GM12878 (cell line): ENCODE data around the gene AQP5. TPM values are rescaled to one million over a fixed set of nuclear protein-coding genes. Genes with fewer than 3 reads are reported as not detected.

Source experiments
- ATAC-seq: fragments of 200-7000 bp; cut with Tn5 transposase; 3 replicates; pipeline ENCODE4 v1.9.1; 2020; ENCODE audit warnings: mild to moderate bottlenecking, moderate library complexity
- BruUV-seq: library from RNA; stranded (reverse); fragments of 400-500 nt; replicated peaks from 2 replicates; lab custom pipeline; 2021; lab: Mats Ljungman, UMichigan
- CTCF ChIA-PET: fragments of 300-600 bp; sonication (Branson Sonifier 250); formaldehyde crosslinking; extraction: SDS; loops from one replicate; lab custom pipeline; 2021; ENCODE audit warnings: inconsistent platforms; lab: Yijun Ruan, JAX
- POLR2A ChIA-PET: fragments of 350-600 bp; formaldehyde crosslinking; extraction: SDS; loops from one replicate; lab custom pipeline; 2021; ENCODE audit warnings: inconsistent platforms; lab: Charles Lee
- RAD21 ChIA-PET: fragments of 300-600 bp; sonication (Branson Sonifier 250); formaldehyde crosslinking; loops from one replicate; lab custom pipeline; 2023; ENCODE audit warnings: antibody characterized with exemption; ENCODE audit not compliant: unreplicated experiment; lab: Charles Lee
- SMC1A ChIA-PET: fragments of 300-600 bp; sonication (Branson Sonifier 250); formaldehyde crosslinking; loops from one replicate; lab custom pipeline; 2023; ENCODE audit not compliant: unreplicated experiment, uncharacterized antibody; lab: Charles Lee
- DNase-seq: peaks from one replicate; pipeline ENCODE4 v3.0.0-alpha.2; 2011; ENCODE audit warnings: low read depth, low spot score
- FAIRE-seq: peaks from 3 replicates; lab custom pipeline; 2011; peaks lifted over from hg19 to GRCh38; lab: Jason Lieb, UNC
- H2AFZ ChIP-seq: 2 replicates; pipeline ENCODE4 v1.6.0; 2011; ENCODE audit warnings: low read depth, low read length, control low read depth; ENCODE audit not compliant: control insufficient read depth
- H3K27ac ChIP-seq: 2 replicates; pipeline ENCODE4 v1.5.1; 2011; ENCODE audit warnings: control low read depth; ENCODE audit not compliant: control insufficient read depth, insufficient read depth
- H3K27me3 ChIP-seq, 2 experiments: replicated peaks in 1 of 2; 2 replicates each; pipeline versions ENCODE4 v1.6.0 to v1.6.1; 2011; ENCODE audit warnings: low read length in 1 of 2; ENCODE audit not compliant: control insufficient read depth in 2 of 2, insufficient read depth in 2 of 2
- H3K36me3 ChIP-seq, 2 experiments: 2 replicates each; pipeline ENCODE4 v1.5.1; 2011; ENCODE audit warnings: low read length in 1 of 2; ENCODE audit not compliant: control insufficient read depth in 2 of 2, insufficient read depth in 2 of 2
- H3K4me1 ChIP-seq: 2 replicates; pipeline ENCODE4 v1.6.1; 2011; ENCODE audit warnings: mild to moderate bottlenecking, low read length, moderate library complexity, mixed read lengths; ENCODE audit not compliant: control insufficient read depth, insufficient read depth
- H3K4me2 ChIP-seq: 2 replicates; pipeline ENCODE4 v1.6.0; 2011; ENCODE audit warnings: control low read depth; ENCODE audit not compliant: control insufficient read depth, insufficient read depth
- H3K4me3 ChIP-seq: fragments of 200-600 bp; sonication (generic); 2 replicates; pipeline ENCODE4 v1.5.1; 2016
- H3K79me2 ChIP-seq: 2 replicates; pipeline ENCODE4 v1.6.0; 2011; ENCODE audit warnings: low read length; ENCODE audit not compliant: control insufficient read depth, insufficient read depth
- H3K9ac ChIP-seq: 2 replicates; pipeline ENCODE4 v1.8.0; 2011; ENCODE audit warnings: low read length, control low read depth, mixed read lengths; ENCODE audit not compliant: control insufficient read depth, insufficient read depth
- H3K9me3 ChIP-seq: replicated peaks from 3 replicates; pipeline ENCODE4 v1.5.1; 2011; ENCODE audit warnings: mild to moderate bottlenecking, low read length; ENCODE audit not compliant: control insufficient read depth, insufficient read depth
- H4K20me1 ChIP-seq: 2 replicates; pipeline ENCODE4 v1.6.0; 2011; ENCODE audit not compliant: control insufficient read depth, insufficient read depth
- IKZF2 ChIP-seq, 2 experiments: fragments of 450-650 bp; IDR thresholded peaks; 2 replicates each; pipeline ENCODE4 v1.6.1; 2017; ENCODE audit warnings: mild to moderate bottlenecking in 2 of 2, moderate library complexity in 2 of 2
- LARP7 ChIP-seq: fragments of 450-650 bp; IDR thresholded peaks from 2 replicates; pipeline ENCODE4 v1.6.1; 2017; ENCODE audit warnings: mild to moderate bottlenecking
- NR2F1 ChIP-seq: fragments of 450-650 bp; conservative IDR thresholded peaks from 2 replicates; pipeline ENCODE4 v1.6.1; 2017; ENCODE audit warnings: mild to moderate bottlenecking
- RAD51 ChIP-seq: fragments of 450-650 bp; IDR thresholded peaks from 2 replicates; pipeline ENCODE4 v1.6.1; 2016; ENCODE audit warnings: moderate library complexity, mild to moderate bottlenecking, inconsistent platforms
- RBBP5 ChIP-seq: fragments of 200-600 bp; sonication (generic); conservative IDR thresholded peaks from 2 replicates; pipeline ENCODE4 v1.6.1; 2016
- RUNX3 ChIP-seq: IDR thresholded peaks from 2 replicates; pipeline ENCODE4 v1.6.1; 2012; ENCODE audit warnings: low read length, inconsistent platforms
- TCF12 ChIP-seq: IDR thresholded peaks from 2 replicates; pipeline ENCODE4 v1.6.1; 2011; ENCODE audit warnings: low read depth, mild to moderate bottlenecking, low read length
- ZZZ3 ChIP-seq: IDR thresholded peaks from 2 replicates; pipeline ENCODE4 v1.6.1; 2011; ENCODE audit warnings: low read depth; ENCODE audit not compliant: control insufficient read depth, insufficient read length
- WGBS: methylation state at CpG from one replicate; pipeline ENCODE4 v1.1.6; 2016; ENCODE audit warnings: low lambda C conversion rate; ENCODE audit not compliant: insufficient replicate concordance, insufficient coverage; ENCODE audit errors: missing lambda C conversion rate; 5-methylcytosine and 5-hydroxymethylcytosine counted together
- in situ Hi-C: fragments of 300-500 bp; cut with MboI; formaldehyde crosslinking; loops from 9 replicates; pipeline ENCODE4 v1.14.3; 2018; ENCODE audit warnings: mixed read lengths
- intact Hi-C: fragments of 100-400 bp; cut with micrococcal nuclease; formaldehyde crosslinking; loops from one replicate; pipeline ENCODE4 v1.14.2; 2022; ENCODE audit not compliant: unreplicated experiment
- polyA plus RNA-seq, 11 experiments: library from polyadenylated mRNA; depleted of rRNA in 4 of 11; unstranded in 6 of 11; stranded (reverse) in 5 of 11; fragments of >200 nt; fragmentation: Nextera tagmentation in 4 of 11; fragmentation: Illumina TruSeq in 1 of 11; extraction: Ambion mirVana in 4 of 11; extraction: Trizol in 1 of 11; gene quantifications; 1 replicate in 1 of 11; 2 replicates in 10 of 11; pipeline versions ENCODE4 v1.2.1 to v1.2.3, GENCODE V29; 2011 to 2016; ENCODE audit warnings: inconsistent platforms in 2 of 11, missing spikeins in 2 of 11, low read depth in 1 of 11
- total RNA-seq, 4 experiments: library from RNA; depleted of rRNA in 3 of 4; stranded (reverse); fragments of >200 nt in 3 of 4; fragmentation: Illumina TruSeq in 1 of 4; extraction: Trizol in 1 of 4; gene quantifications; 2 replicates each; pipeline versions ENCODE4 v1.2.1 to v1.2.3, GENCODE V29; 2013 to 2021
- TF ChIP-seq, protein P1 (sequence below): IDR thresholded peaks from 2 replicates; pipeline ENCODE4 v1.6.1; 2012; ENCODE audit warnings: low read depth, low read length, improper control_type of control experiment
- TF ChIP-seq, protein P2 (sequence below): fragments of 150-350 bp; IDR thresholded peaks from 2 replicates; pipeline ENCODE4 v1.6.1; 2016; ENCODE audit warnings: low read depth, low read length
- TF ChIP-seq, protein P3 (sequence below): fragments of 450-650 bp; IDR thresholded peaks from 2 replicates; pipeline ENCODE4 v1.6.1; 2016; ENCODE audit warnings: mild to moderate bottlenecking
- TF ChIP-seq, protein P4 (sequence below): fragments of 450-650 bp; IDR thresholded peaks from 2 replicates; pipeline ENCODE4 v1.6.1; 2017; ENCODE audit warnings: mild to moderate bottlenecking, low read depth, inconsistent platforms; ENCODE audit not compliant: poor library complexity, severe bottlenecking

Gene AQP5
- total and polyA plus RNA-seq, 10 of the 15 experiments (the other 5 are each of a cell fraction or from before 2014, with no cell fraction given) = not detected

DNA sequence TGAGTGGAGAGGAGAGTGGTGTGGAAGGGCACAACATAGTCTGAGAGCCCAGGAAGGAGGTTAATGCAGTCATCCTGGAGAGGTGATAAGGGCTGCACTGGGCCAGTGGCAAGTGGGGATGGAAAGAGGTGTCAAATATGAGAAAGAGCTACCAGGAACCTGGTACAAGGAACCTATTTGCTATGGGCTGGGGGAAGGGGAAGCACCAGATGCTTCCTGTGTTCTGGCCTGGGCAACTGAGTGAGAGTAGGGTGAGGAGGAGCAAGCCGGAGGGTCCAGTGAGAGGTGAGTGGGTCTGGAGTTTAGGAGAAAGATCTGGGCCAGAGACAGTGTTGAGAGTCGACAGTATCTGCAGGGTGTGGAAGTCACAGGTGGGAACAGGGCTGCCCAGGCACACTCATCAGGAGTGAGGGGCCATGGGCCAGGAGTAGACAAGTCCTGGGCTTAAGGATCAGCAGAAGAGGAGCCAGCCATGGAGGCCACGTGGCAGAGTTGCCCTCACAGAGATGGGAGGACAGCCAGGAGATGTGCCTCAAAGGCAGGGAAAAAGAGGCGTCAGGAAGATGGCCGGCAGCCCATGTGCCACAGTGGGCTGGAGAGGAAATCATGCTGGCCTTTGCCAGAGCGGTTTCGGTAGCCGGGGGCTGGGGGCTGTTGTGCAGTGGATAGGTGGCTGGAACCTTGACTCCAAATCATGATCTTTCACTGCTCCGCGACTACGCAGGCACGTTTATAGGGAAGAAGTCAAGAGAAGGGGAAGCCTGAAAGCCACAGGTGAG, 8.2 kb downstream of the AQP5 start:
- Histone ChIP-seq H3K36me3 (no peaks in the 10 kb centered on the region), H3K27me3 (peaks cover 4 to 5% of the 10 kb centered on the region in 2 experiments; a peak in 3 of 4 replicates), H3K4me1 (peaks cover 8% of the 10 kb centered on the region), H3K27ac (no peak overlapping the region), H4K20me1 (no peaks in the 10 kb centered on the region), H3K4me2 (no peak overlapping the region), H3K79me2 (no peaks in the 10 kb centered on the region), H3K4me3 (no peak overlapping the region), H3K9ac (no peak overlapping the region), H3K9me3 (no peaks in the 10 kb centered on the region), H2AFZ (no peak overlapping the region)
- POLR2A ChIA-PET = no interaction called here
- RAD21 ChIA-PET = interaction anchor here (5.1 kb wide), 1 partner anchor 98 kb away, joined by 74 read pairs; no protein-coding TSS in a partner anchor
- in situ Hi-C loops = loop anchor here (5.0 kb wide), 1 partner anchor 97 kb away; no protein-coding TSS in a partner anchor
- intact Hi-C loops = loop anchor here (5.0 kb wide), 1 partner anchor 207 kb away; no protein-coding TSS in a partner anchor
- BruUV-seq = no TSS peak
- no peak for TF ChIP-seq TCF12
- TF ChIP-seq, protein P1, sequence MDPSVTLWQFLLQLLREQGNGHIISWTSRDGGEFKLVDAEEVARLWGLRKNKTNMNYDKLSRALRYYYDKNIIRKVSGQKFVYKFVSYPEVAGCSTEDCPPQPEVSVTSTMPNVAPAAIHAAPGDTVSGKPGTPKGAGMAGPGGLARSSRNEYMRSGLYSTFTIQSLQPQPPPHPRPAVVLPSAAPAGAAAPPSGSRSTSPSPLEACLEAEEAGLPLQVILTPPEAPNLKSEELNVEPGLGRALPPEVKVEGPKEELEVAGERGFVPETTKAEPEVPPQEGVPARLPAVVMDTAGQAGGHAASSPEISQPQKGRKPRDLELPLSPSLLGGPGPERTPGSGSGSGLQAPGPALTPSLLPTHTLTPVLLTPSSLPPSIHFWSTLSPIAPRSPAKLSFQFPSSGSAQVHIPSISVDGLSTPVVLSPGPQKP = no peak
- TF ChIP-seq RAD51 = no peak
- no peak for TF ChIP-seq ZZZ3
- TF ChIP-seq, protein P2, sequence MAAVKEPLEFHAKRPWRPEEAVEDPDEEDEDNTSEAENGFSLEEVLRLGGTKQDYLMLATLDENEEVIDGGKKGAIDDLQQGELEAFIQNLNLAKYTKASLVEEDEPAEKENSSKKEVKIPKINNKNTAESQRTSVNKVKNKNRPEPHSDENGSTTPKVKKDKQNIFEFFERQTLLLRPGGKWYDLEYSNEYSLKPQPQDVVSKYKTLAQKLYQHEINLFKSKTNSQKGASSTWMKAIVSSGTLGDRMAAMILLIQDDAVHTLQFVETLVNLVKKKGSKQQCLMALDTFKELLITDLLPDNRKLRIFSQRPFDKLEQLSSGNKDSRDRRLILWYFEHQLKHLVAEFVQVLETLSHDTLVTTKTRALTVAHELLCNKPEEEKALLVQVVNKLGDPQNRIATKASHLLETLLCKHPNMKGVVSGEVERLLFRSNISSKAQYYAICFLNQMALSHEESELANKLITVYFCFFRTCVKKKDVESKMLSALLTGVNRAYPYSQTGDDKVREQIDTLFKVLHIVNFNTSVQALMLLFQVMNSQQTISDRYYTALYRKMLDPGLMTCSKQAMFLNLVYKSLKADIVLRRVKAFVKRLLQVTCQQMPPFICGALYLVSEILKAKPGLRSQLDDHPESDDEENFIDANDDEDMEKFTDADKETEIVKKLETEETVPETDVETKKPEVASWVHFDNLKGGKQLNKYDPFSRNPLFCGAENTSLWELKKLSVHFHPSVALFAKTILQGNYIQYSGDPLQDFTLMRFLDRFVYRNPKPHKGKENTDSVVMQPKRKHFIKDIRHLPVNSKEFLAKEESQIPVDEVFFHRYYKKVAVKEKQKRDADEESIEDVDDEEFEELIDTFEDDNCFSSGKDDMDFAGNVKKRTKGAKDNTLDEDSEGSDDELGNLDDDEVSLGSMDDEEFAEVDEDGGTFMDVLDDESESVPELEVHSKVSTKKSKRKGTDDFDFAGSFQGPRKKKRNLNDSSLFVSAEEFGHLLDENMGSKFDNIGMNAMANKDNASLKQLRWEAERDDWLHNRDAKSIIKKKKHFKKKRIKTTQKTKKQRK = no peak
- TF ChIP-seq, protein P3, sequence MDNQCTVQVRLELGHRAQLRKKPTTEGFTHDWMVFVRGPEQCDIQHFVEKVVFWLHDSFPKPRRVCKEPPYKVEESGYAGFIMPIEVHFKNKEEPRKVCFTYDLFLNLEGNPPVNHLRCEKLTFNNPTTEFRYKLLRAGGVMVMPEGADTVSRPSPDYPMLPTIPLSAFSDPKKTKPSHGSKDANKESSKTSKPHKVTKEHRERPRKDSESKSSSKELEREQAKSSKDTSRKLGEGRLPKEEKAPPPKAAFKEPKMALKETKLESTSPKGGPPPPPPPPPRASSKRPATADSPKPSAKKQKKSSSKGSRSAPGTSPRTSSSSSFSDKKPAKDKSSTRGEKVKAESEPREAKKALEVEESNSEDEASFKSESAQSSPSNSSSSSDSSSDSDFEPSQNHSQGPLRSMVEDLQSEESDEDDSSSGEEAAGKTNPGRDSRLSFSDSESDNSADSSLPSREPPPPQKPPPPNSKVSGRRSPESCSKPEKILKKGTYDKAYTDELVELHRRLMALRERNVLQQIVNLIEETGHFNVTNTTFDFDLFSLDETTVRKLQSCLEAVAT = no peak
- no peak for TF ChIP-seq RBBP5
- no peak for TF ChIP-seq RUNX3
- TF ChIP-seq, protein P4, sequence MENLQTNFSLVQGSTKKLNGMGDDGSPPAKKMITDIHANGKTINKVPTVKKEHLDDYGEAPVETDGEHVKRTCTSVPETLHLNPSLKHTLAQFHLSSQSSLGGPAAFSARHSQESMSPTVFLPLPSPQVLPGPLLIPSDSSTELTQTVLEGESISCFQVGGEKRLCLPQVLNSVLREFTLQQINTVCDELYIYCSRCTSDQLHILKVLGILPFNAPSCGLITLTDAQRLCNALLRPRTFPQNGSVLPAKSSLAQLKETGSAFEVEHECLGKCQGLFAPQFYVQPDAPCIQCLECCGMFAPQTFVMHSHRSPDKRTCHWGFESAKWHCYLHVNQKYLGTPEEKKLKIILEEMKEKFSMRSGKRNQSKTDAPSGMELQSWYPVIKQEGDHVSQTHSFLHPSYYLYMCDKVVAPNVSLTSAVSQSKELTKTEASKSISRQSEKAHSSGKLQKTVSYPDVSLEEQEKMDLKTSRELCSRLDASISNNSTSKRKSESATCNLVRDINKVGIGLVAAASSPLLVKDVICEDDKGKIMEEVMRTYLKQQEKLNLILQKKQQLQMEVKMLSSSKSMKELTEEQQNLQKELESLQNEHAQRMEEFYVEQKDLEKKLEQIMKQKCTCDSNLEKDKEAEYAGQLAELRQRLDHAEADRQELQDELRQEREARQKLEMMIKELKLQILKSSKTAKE = no peak
- no peak for TF ChIP-seq LARP7
- no peak for TF ChIP-seq IKZF2 (IDR thresholded peaks at IDR 0.05)
- TF ChIP-seq NR2F1 = no peak
- DNase-seq = no peak
- CTCF ChIA-PET = interaction anchor here (0.8 to 5.9 kb wide), 6 partner anchors 11 to 105 kb away, joined by 3 to 121 read pairs (median 27); no protein-coding TSS in a partner anchor
- WGBS = 43% methylated on average over 12 of the region's 12 CpGs
- no peak for FAIRE-seq
- no peak for ATAC-seq
- SMC1A ChIA-PET = no interaction called here
